LNCaP clone FGC (cell line): ENCODE measurements around the gene ARMC12.
"Not testable (repeated sequence)": the region's sequence is repeated elsewhere in the genome, so short reads cannot be mapped to it uniquely, and the experiment has no call there.

Experiments used
- DNase-seq: peaks from one replicate; pipeline ENCODE4 v3.0.0-alpha.2; 2011; ENCODE audit warnings: low read depth
- H3K4me3 ChIP-seq: 2 replicates; pipeline ENCODE4 v1.5.1; 2011; ENCODE audit warnings: mild to moderate bottlenecking, low read depth, low read length, control low read depth
- CTCF ChIP-seq: IDR thresholded peaks from 2 replicates; pipeline ENCODE4 v1.5.1; 2012; ENCODE audit warnings: mild to moderate bottlenecking; ENCODE audit not compliant: control insufficient read depth, insufficient read depth; ENCODE audit errors: extremely low read depth

Gene ARMC12

GRCh38 chr6:35694462-35694861, 42.4 kb upstream of the ARMC12 start:
- no peak overlapping the region for H3K4me3 ChIP-seq
- TF ChIP-seq CTCF = no peak
- DNase-seq = no peak

GRCh38 chr6:35698430-35698829, 38.4 kb upstream of the ARMC12 start:
- not testable (repeated sequence) for H3K4me3 ChIP-seq, DNase-seq

GRCh38 chr6:35698858-35699257, 38.0 kb upstream of the ARMC12 start:
- no peak overlapping the region for H3K4me3 ChIP-seq
- TF ChIP-seq CTCF = no peak
- DNase-seq = no peak

GRCh38 chr6:35703554-35703953, 33.3 kb upstream of the ARMC12 start:
- no peak for TF ChIP-seq CTCF
- no peak overlapping the region for H3K4me3 ChIP-seq
- no peak for DNase-seq

- TF ChIP-seq CTCF = no peak
- DNase-seq = no peak
- H3K4me3 ChIP-seq = no peak overlapping the region
These were observed 30.4 kb upstream of the ARMC12 start for GRCh38 chr6:35706468-35706867.

- no peak overlapping the region for H3K4me3 ChIP-seq
- DNase-seq = no peak
- TF ChIP-seq CTCF = no peak
These were observed 29.0 kb upstream of the ARMC12 start for GRCh38 chr6:35707714-35708407.

- no peak overlapping the region for H3K4me3 ChIP-seq
- no peak for TF ChIP-seq CTCF
- no peak for DNase-seq
These were observed 28.2 kb upstream of the ARMC12 start for GRCh38 chr6:35708585-35708984.
